ENCODE results near the gene TUBG2. TPM values are rescaled to one million over a fixed set of nuclear protein-coding genes. Genes with fewer than 3 reads are reported as not detected.

The TUBG2 gene
- polyA plus RNA-seq, 12 donors, result 10.1 to 27.6 (median 12.1) TPM; not detected in 1

GRCh38 chr17:42695500-42695899 is 36.4 kb downstream of the TUBG2 start:
- no peak for DNase-seq

GRCh38 chr17:42697108-42697811 is 38.2 kb downstream of the TUBG2 start:
- DNase-seq, result no peak

- DNase-seq, result no peak
Measured at GRCh38 chr17:42698736-42699414, 39.8 kb downstream of the TUBG2 start.

GRCh38 chr17:42699415-42699740 is 40.3 kb downstream of the TUBG2 start:
- no peak for DNase-seq

- no peak for DNase-seq
Measured at GRCh38 chr17:42700586-42701289, 41.7 kb downstream of the TUBG2 start.

- DNase-seq, result no peak
Measured at GRCh38 chr17:42702446-42702845, 43.4 kb downstream of the TUBG2 start.

- DNase-seq, result no peak
Measured at GRCh38 chr17:42704490-42704836, 45.4 kb downstream of the TUBG2 start.

GRCh38 chr17:42704837-42705494 is 45.9 kb downstream of the TUBG2 start:
- no peak for DNase-seq

- no peak for DNase-seq
Measured at GRCh38 chr17:42706732-42707131, 47.6 kb downstream of the TUBG2 start.

GRCh38 chr17:42708588-42708987 is 49.5 kb downstream of the TUBG2 start:
- no peak for DNase-seq

GRCh38 chr17:42709561-42709960 is 50.5 kb downstream of the TUBG2 start:
- no peak for DNase-seq

Other genes starting within 250 kb of the TUBG2 start
- 100 to 1,000 TPM; 209 to 442 (median 249) TPM for gene CAVIN1, start 236.0 kb upstream of the TUBG2 start, polyA plus RNA-seq (ENCODE audit: insufficient read length in 12 of 12)
- gene ATP6V0A1, start 200.4 kb upstream of the TUBG2 start, polyA plus RNA-seq (ENCODE audit: insufficient read length in 12 of 12), result 10 to 100 TPM in 11 of 12 donors, not detected in 1; 17.3 to 85.3 (median 24.2) TPM
- 10 to 100 TPM in 11 of 12 donors, not detected in 1; 15.6 to 25.8 (median 17.9) TPM for gene NAGLU, start 123.0 kb upstream of the TUBG2 start, polyA plus RNA-seq (ENCODE audit: insufficient read length in 12 of 12)
- gene HSD17B1, start 106.4 kb upstream of the TUBG2 start, polyA plus RNA-seq (ENCODE audit: insufficient read length in 12 of 12), result 1 to 10 TPM in 11 of 12 donors, not detected in 1; 1.6 to 5.2 (median 2.3) TPM
- gene COASY, start 97.1 kb upstream of the TUBG2 start, polyA plus RNA-seq (ENCODE audit: insufficient read length in 12 of 12), result 10 to 100 TPM in 11 of 12 donors, not detected in 1; 22.0 to 55.4 (median 26.0) TPM
- gene MLX, start 92.2 kb upstream of the TUBG2 start, polyA plus RNA-seq (ENCODE audit: insufficient read length in 12 of 12), result 10 to 100 TPM in 11 of 12 donors, not detected in 1; 33.2 to 42.8 (median 37.5) TPM
- 10 to 100 TPM in 6 of 12 donors, 1 to 10 TPM in 4, not detected in 2; 8.1 to 19.7 (median 10.6) TPM for gene PSMC3IP, start 81.6 kb upstream of the TUBG2 start, polyA plus RNA-seq (ENCODE audit: insufficient read length in 12 of 12)
- 10 to 100 TPM in 11 of 12 donors, not detected in 1; 26.3 to 40.9 (median 36.8) TPM for gene RETREG3, start 49.9 kb upstream of the TUBG2 start, polyA plus RNA-seq (ENCODE audit: insufficient read length in 12 of 12)
- gene TUBG1, start 49.6 kb upstream of the TUBG2 start, polyA plus RNA-seq (ENCODE audit: insufficient read length in 12 of 12), result 10 to 100 TPM in 11 of 12 donors, not detected in 1; 27.3 to 38.3 (median 33.6) TPM
- gene PLEKHH3, start 17.7 kb downstream of the TUBG2 start, polyA plus RNA-seq (ENCODE audit: insufficient read length in 12 of 12), result 10 to 100 TPM in 11 of 12 donors, not detected in 1; 21.0 to 70.2 (median 33.4) TPM
- 1 to 10 TPM in 6 of 12 donors, under 1 TPM in 4, not detected in 2; 0.78 to 2.7 (median 1.2) TPM for gene CCR10, start 22.6 kb downstream of the TUBG2 start, polyA plus RNA-seq (ENCODE audit: insufficient read length in 12 of 12)
- 10 to 100 TPM in 8 of 12 donors, 1 to 10 TPM in 3, not detected in 1; 8.3 to 22.3 (median 11.4) TPM for gene CNTNAP1, start 23.2 kb downstream of the TUBG2 start, polyA plus RNA-seq (ENCODE audit: insufficient read length in 12 of 12)
- 10 to 100 TPM in 11 of 12 donors, not detected in 1; 15.0 to 33.7 (median 22.3) TPM for gene EZH1, start 85.8 kb downstream of the TUBG2 start, polyA plus RNA-seq (ENCODE audit: insufficient read length in 12 of 12)
- 100 to 1,000 TPM in 1 of 12 donors, 10 to 100 TPM in 10, not detected in 1; 60.4 to 120 (median 69.4) TPM for gene RAMP2, start 101.9 kb downstream of the TUBG2 start, polyA plus RNA-seq (ENCODE audit: insufficient read length in 12 of 12)
- gene VPS25, start 114.2 kb downstream of the TUBG2 start, polyA plus RNA-seq (ENCODE audit: insufficient read length in 12 of 12), result 10 to 100 TPM in 11 of 12 donors, not detected in 1; 25.0 to 46.1 (median 30.6) TPM
- gene WNK4, start 121.3 kb downstream of the TUBG2 start, polyA plus RNA-seq (ENCODE audit: insufficient read length in 12 of 12), result 1 to 10 TPM in 2 of 12 donors, under 1 TPM in 8, not detected in 2; 0.32 to 3.3 (median 0.67) TPM
- 10 to 100 TPM in 11 of 12 donors, not detected in 1; 45.3 to 64.9 (median 56.4) TPM for gene COA3, start 139.4 kb downstream of the TUBG2 start, polyA plus RNA-seq (ENCODE audit: insufficient read length in 12 of 12)
- gene CNTD1, start 139.6 kb downstream of the TUBG2 start, polyA plus RNA-seq (ENCODE audit: insufficient read length in 12 of 12), result 1 to 10 TPM in 4 of 12 donors, under 1 TPM in 6, not detected in 2; 0.30 to 2.1 (median 0.92) TPM
- gene BECN1, start 165.0 kb downstream of the TUBG2 start, polyA plus RNA-seq (ENCODE audit: insufficient read length in 12 of 12), result 10 to 100 TPM in 11 of 12 donors, not detected in 1; 36.0 to 57.1 (median 49.2) TPM
- gene PSME3, start 174.1 kb downstream of the TUBG2 start, polyA plus RNA-seq (ENCODE audit: insufficient read length in 12 of 12), result 10 to 100 TPM in 11 of 12 donors, not detected in 1; 47.2 to 71.8 (median 54.4) TPM
- gene AOC2, start 185.3 kb downstream of the TUBG2 start, polyA plus RNA-seq (ENCODE audit: insufficient read length in 12 of 12), result 1 to 10 TPM in 3 of 12 donors, under 1 TPM in 7, not detected in 2; 0.51 to 1.1 (median 0.89) TPM
- 10 to 100 TPM in 11 of 12 donors, not detected in 1; 14.4 to 22.0 (median 17.4) TPM for gene AOC3, start 191.9 kb downstream of the TUBG2 start, polyA plus RNA-seq (ENCODE audit: insufficient read length in 12 of 12)
- under 1 TPM in 3 of 12 donors, not detected in 9; 0.04 to 0.28 (median 0.16) TPM for gene G6PC1, start 241.5 kb downstream of the TUBG2 start, polyA plus RNA-seq (ENCODE audit: insufficient read length in 12 of 12)